ENCODE measurements around the gene TTLL9.

DNA sequence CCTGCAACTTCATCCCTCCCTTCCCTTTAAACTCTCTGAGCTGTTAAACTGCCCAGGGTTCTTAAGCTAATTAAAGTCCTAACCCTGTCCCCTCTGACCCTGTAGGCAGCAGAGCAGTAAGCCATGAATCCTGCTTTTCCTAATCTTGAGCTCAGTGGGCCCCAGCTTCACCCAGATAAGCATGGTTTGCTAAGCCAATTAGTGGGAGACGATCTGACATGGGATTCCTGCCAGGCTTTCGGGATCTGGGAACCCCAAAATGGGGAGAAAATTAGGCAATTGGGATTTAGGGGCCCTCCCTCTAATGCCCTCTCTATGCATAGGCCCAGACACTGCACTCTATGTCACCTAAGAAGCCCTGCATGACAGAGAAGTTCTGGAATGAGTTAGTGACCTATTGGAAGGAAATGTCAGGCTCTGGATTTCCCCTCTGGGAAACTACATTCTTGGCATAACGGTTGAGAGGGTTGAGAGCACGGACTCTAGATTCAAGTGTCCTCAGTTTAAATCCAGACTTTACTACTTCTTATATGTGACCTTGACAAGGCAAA, 102.1 kb downstream of the TTLL9 start:
- TF ChIP-seq RARB (CRISPR knock-in tag; IDR thresholded peaks at IDR 0.05) (no peak), ESRRG (CRISPR knock-in tag; IDR thresholded peaks at IDR 0.05) (no peak), ZFP30 (CRISPR knock-in tag; IDR thresholded peaks at IDR 0.05) (no peak), GLIS3 (CRISPR knock-in tag; IDR thresholded peaks at IDR 0.05) (no peak), ISL1 (CRISPR knock-in tag; IDR thresholded peaks at IDR 0.05) (no peak), PPARA (CRISPR knock-in tag; IDR thresholded peaks at IDR 0.05; ENCODE audit: borderline replicate concordance) (no peak), CSDC2 (CRISPR knock-in tag; IDR thresholded peaks at IDR 0.05) (no peak), CSRNP3 (CRISPR knock-in tag; IDR thresholded peaks at IDR 0.05) (no peak)
- TF ChIP-seq, protein P1, sequence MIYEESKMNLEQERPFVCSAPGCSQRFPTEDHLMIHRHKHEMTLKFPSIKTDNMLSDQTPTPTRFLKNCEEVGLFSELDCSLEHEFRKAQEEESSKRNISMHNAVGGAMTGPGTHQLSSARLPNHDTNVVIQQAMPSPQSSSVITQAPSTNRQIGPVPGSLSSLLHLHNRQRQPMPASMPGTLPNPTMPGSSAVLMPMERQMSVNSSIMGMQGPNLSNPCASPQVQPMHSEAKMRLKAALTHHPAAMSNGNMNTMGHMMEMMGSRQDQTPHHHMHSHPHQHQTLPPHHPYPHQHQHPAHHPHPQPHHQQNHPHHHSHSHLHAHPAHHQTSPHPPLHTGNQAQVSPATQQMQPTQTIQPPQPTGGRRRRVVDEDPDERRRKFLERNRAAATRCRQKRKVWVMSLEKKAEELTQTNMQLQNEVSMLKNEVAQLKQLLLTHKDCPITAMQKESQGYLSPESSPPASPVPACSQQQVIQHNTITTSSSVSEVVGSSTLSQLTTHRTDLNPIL (CRISPR knock-in tag; IDR thresholded peaks at IDR 0.05; ENCODE audit: low read depth) = no peak
- TF ChIP-seq, protein P2, sequence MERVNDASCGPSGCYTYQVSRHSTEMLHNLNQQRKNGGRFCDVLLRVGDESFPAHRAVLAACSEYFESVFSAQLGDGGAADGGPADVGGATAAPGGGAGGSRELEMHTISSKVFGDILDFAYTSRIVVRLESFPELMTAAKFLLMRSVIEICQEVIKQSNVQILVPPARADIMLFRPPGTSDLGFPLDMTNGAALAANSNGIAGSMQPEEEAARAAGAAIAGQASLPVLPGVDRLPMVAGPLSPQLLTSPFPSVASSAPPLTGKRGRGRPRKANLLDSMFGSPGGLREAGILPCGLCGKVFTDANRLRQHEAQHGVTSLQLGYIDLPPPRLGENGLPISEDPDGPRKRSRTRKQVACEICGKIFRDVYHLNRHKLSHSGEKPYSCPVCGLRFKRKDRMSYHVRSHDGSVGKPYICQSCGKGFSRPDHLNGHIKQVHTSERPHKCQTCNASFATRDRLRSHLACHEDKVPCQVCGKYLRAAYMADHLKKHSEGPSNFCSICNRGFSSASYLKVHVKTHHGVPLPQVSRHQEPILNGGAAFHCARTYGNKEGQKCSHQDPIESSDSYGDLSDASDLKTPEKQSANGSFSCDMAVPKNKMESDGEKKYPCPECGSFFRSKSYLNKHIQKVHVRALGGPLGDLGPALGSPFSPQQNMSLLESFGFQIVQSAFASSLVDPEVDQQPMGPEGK (CRISPR knock-in tag; IDR thresholded peaks at IDR 0.05; ENCODE audit: borderline replicate concordance) = no peak
- TF ChIP-seq, protein P3, sequence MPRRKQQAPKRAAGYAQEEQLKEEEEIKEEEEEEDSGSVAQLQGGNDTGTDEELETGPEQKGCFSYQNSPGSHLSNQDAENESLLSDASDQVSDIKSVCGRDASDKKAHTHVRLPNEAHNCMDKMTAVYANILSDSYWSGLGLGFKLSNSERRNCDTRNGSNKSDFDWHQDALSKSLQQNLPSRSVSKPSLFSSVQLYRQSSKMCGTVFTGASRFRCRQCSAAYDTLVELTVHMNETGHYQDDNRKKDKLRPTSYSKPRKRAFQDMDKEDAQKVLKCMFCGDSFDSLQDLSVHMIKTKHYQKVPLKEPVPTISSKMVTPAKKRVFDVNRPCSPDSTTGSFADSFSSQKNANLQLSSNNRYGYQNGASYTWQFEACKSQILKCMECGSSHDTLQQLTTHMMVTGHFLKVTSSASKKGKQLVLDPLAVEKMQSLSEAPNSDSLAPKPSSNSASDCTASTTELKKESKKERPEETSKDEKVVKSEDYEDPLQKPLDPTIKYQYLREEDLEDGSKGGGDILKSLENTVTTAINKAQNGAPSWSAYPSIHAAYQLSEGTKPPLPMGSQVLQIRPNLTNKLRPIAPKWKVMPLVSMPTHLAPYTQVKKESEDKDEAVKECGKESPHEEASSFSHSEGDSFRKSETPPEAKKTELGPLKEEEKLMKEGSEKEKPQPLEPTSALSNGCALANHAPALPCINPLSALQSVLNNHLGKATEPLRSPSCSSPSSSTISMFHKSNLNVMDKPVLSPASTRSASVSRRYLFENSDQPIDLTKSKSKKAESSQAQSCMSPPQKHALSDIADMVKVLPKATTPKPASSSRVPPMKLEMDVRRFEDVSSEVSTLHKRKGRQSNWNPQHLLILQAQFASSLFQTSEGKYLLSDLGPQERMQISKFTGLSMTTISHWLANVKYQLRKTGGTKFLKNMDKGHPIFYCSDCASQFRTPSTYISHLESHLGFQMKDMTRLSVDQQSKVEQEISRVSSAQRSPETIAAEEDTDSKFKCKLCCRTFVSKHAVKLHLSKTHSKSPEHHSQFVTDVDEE (CRISPR knock-in tag; IDR thresholded peaks at IDR 0.05) = no peak
- TF ChIP-seq, protein P4, sequence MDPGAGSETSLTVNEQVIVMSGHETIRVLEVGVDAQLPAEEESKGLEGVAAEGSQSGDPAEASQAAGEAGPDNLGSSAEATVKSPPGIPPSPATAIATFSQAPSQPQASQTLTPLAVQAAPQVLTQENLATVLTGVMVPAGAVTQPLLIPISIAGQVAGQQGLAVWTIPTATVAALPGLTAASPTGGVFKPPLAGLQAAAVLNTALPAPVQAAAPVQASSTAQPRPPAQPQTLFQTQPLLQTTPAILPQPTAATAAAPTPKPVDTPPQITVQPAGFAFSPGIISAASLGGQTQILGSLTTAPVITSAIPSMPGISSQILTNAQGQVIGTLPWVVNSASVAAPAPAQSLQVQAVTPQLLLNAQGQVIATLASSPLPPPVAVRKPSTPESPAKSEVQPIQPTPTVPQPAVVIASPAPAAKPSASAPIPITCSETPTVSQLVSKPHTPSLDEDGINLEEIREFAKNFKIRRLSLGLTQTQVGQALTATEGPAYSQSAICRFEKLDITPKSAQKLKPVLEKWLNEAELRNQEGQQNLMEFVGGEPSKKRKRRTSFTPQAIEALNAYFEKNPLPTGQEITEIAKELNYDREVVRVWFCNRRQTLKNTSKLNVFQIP (CRISPR knock-in tag; IDR thresholded peaks at IDR 0.05; ENCODE audit: borderline replicate concordance, low read depth) = no peak
